Activated CD8-positive, alpha-beta memory T cell treated with anti-CD3 and anti-CD28 coated beads for 24 hours (primary cell): ENCODE results near the gene CSNK1G3.
A peak's percentile ranks its signal among the peaks of the same experiment; 100 is the strongest.
"Not testable (repeated sequence)": the region's sequence is repeated elsewhere in the genome, so short reads cannot be mapped to it uniquely, and the experiment has no call there.

ENCODE experiments used
- DNase-seq: peaks from one replicate; pipeline ENCODE4 v3.0.0-alpha.2; 2020

Gene CSNK1G3

DNA sequence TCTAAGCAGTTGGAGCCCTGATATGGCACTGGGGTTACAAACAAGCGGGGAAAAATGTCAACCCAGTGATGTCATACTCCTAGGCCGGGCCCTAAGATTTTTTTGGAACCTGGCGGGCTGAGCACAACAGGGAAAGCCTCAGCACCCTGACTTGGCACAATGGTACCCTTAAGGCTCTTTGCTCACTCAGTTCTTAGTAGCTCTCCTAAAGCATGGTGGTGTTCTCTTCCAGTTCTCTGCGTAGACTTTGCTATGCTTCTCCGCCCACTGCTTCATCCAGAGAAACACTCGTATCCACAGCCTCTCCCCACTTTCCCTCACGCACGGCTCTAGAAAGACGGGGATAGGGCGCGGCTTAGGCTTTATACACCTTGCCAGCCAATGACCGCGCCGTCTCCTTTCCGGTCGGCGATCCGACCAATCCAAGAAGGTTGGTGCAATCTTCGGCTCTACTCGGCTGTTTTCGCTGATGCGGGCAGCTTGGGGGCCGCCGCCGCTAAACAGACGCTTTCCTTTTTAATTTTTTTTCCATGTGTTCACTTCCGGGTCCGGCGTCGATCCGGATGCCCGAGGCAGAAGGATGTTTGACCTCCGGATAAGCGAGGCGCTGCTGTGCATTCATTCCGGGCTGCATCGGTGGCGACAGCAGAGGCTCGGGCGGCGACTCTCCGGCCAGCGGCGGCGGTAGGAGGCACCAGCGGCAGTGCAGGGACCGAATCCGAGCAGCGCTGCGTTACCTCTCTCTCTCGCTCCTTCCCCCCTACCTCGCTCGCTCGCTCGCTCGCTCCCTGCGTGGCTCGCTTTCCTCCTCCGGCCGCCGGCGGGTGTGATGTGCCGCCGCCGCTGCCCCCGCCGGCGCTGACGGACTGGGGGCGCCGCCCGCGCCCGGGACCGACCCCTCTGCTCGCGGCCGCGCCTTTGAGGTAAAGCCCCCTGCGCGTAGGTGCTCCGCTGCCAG lies at the start of gene CSNK1G3:
TSS of gene CSNK1G3 (plus strand) at position 530 of the 958 bp plus-strand sequence. CDS start 33,487 bp downstream, outside the sequence.
- peak; percentile 92 for DNase-seq

DNA sequence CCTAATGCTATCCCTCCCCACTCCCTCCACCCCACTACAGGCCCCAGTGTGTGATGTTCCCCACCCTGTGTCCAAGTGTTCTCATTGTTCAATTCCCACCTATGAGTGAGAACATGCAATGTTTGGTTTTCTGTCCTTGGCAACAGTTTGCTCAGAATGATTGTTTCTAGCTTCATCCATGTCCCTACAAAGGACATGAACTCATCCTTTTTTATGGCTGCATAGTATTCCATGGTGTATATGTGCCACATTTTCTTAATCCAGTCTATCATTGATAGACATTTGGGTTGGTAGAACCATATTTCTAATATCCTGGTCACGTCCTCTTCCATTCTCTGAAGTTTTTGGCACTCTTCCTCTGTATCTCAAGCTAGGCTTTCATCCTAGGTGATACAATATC lies 45.1 kb upstream of the CSNK1G3 start:
- not testable (repeated sequence) for DNase-seq

DNA sequence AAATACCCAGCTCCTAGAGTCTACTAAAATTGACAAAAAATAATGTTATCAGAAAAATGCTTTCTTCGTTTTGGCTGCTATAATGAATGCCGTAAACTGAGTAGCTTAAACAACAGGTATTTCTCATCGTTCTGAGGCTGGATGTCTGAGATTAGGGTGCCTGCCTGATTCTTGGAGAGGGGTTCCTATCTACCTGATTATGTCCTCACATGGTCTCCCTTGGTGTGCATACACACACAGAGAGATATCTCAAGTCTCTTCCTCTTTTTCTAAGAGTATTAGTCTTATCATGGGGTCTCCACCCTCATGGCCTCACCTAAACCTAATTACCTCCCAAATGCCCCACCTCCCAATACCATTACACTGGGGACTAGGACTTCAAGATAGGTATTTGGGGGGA lies 40.6 kb upstream of the CSNK1G3 start:
- no peak for DNase-seq

- no peak for DNase-seq
Measured at GRCh38 chr5:123472150-123472924, 39.6 kb upstream of the CSNK1G3 start.

DNA sequence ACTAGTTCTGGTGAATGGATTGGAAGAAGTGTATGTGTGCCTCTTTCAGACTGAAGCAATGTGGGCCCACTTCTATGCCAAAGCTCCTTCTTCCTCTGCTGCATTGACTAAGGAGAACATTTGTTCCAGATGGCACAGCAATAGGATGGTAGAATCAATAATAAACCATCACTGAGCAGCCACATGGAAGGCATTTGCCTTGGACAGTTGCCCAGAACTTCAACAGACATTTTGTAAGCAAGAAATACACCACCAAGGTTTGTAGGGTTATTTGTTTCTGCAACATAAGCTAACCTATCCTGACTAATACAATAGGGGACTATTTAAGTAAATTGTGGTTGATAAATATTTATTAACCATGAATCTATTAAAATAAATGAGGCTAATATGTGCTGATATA lies 37.7 kb upstream of the CSNK1G3 start:
- DNase-seq: no peak

DNA sequence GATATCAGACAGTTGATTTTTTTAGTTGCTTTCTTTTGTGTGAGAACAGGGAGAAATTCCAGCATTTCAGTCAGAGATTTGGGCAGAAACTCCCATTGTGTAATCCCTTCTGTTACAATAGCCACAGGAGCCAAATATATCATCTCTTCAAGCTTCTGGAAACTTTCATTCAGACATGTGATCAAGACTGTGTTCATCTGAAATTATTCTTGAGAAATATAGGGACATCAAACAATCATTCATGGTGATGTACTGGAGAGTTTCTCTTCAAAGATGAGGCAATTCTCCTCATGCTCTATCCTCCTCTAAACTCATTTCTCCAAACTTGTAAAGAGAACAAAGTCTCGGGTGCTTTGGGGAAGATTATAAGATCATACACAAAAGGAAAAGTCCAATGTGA lies 35.2 kb upstream of the CSNK1G3 start:
- no peak for DNase-seq

DNA sequence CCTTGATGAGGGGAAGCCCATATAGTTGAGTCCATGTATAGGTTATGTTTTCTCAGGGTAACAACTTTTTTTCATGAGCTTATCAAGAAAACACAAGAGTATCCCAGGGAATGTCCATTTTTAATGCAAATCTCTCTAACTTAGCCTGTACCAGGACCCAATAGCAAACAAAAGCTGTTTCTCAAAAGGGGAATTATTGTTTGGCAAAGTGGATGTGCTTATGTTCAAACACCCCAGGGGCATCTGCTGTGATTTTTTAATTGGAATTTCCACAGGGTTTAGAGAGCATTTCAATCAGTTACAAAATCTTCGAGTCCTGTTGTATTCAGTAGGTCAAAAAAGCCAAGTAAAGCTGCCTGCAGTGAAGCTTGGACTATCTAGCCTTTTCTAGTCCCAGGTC lies 33.4 kb upstream of the CSNK1G3 start:
- DNase-seq: no peak

DNA sequence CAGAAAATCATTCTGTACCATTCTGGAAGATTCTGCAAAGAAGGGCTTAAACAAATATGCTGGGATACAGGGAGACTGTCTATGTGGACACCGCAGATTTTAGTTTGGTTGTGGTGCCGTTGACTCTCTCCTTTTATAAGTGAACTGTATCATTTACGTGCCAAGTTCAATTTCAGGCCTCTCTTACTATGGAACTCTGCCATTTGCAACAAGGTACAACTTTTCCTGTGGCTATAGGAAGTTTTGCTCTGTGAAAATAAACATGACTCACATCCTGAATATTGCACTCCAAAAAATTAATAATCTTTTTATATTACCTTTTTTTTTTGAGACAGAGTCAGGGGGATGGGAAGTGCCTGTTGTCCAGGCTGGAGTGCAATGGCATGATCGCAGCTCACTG lies 29.7 kb upstream of the CSNK1G3 start:
- no peak for DNase-seq

DNA sequence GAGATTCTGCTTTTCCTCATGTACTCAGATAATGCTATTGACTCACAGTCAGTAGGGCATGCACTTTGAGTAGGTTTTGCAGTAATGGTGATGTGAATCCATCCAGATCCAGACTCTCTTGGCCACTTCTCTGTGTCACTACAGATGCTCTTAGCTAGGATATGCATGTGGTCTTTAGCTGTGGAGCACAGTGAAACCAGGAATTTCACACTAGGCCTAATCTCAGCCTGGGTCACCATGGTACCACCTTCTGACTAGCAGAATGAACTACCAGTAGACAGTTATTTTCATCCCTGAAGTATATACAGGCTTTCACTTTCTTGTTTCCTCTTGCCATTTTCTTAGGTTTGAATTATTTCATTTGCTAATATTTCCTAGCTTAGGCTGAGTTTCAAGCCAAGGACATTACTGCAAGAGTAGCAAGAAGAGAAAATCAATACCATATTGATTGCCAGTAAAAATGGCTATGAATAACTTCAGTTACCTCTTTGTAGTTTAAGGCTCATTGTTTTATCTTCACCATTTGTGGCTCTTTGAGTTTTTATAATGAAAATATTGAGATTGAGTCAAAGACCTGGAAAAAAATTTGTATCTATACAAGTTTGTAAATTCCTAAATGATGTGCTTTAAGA lies 28.4 kb upstream of the CSNK1G3 start:
- DNase-seq: no peak

DNA sequence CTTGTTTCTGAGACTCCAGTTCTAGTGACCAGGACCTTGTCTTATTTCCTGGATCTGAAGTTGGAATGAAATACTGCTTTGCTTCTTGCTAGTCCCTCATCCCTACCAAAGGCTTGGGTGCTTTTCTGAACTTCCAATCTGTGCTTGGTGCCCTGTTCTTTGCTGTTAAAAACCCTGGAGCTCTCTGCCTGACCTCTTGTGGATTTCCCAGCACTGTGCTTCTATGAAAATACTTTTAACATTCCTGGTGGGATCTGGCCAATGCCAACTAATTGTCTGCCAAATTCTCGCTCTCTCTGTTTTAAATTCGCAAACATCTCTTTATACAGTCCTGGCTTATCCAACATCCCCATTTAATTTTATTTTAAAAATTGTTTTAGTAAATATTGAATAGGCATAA lies 26.7 kb upstream of the CSNK1G3 start:
- no peak for DNase-seq

DNA sequence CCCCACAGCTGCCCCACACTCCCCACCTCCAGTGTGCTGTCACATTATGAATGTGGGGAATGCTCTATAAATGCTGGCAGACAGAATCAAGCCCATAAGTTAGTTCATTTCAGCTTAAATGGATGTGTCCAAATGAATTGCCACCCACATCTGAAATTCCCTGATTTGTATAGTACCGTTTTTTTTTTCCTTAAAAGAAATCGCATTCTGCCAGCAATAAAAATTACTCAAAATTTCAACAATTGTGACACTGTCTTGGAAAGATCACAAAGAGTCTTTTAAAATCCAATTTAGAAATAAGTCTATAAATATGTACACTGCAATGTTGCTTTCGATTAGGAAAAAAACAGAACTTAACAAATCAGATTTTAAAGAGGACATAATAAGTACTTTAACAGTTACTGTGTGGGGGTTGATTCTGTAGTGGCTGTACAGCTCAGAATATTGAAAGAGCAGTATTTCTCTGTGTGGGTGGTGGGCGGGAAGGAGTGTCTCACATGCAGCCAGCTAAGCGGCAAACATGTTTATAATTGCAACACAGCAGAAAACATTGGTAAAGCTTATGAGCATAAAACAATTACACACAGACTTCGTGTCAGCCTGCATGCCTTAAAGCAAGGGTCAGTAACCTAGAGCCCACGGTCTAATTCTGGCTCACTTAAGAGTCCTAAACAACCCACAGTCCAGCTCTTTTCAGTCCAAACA lies 24.9 kb upstream of the CSNK1G3 start:
- DNase-seq: no peak

DNA sequence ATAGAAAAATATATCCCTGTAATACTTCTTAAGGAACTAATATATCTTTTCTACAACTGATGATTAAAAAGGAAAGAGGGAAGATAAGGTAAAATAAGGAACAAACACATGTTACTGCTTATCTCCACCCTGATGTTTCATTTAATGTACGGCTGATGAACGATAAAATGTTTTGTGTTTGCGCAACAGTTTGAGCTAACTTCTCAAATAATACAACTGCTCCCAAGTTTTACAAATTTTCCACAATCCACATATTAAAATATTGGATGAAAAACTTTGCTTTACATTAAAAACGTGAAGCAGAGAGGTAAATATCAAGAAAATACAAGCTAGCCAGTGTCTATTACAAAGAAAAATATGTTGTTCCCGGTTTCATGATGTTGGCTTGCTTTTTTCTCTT lies 21.0 kb upstream of the CSNK1G3 start:
- DNase-seq: no peak

- not testable (repeated sequence) for DNase-seq
Measured at GRCh38 chr5:123495211-123495610, 16.8 kb upstream of the CSNK1G3 start.

GRCh38 chr5:123496892-123497291 lies 15.1 kb upstream of the CSNK1G3 start:
- DNase-seq: no peak

DNA sequence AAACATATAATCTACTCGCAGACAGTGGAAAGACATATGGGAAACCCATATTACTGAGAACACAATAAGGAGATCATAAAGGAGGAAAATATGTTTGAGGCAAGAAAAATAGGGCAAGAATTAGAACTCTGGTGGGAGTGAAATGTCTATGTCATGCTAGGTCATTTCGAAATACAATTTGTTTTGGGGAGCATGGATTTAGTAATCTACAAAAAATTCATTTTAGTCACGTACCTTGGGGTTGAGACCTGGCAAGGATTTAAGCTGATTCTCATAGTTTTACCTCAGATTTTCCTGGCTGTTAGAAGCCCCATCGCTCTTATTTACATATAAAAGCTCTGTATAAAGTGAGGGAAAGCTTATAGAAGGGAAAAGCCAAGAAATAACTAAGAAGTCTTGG lies 11.5 kb upstream of the CSNK1G3 start:
- DNase-seq: no peak

GRCh38 chr5:123502120-123502519 lies 9.9 kb upstream of the CSNK1G3 start:
- no peak for DNase-seq

- DNase-seq: no peak
Measured at GRCh38 chr5:123503299-123503698, 8.7 kb upstream of the CSNK1G3 start.

DNA sequence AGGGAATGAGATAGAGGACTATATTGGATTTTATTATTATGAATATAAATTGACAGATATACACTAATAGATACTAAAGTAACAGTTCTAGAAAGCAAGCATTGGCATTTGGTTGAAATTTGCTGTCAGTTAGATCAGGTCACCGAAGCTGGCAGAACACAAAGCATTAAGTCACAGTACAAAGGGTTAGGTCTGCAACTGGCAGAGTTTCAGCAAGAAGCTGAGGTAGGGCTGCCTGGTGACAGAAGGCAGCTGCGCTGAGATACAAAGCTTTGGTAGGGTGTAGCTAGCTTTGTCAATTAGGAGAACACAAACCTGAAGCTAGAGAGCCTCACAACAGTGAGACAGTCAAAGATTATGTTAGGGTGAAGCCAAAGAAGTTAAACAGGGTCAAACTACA lies 6.3 kb upstream of the CSNK1G3 start:
- no peak for DNase-seq

GRCh38 chr5:123508441-123508840 lies 3.5 kb upstream of the CSNK1G3 start:
- no peak for DNase-seq

- DNase-seq: no peak
Measured at GRCh38 chr5:123511290-123511647, 708 bp upstream of the CSNK1G3 start.

DNA sequence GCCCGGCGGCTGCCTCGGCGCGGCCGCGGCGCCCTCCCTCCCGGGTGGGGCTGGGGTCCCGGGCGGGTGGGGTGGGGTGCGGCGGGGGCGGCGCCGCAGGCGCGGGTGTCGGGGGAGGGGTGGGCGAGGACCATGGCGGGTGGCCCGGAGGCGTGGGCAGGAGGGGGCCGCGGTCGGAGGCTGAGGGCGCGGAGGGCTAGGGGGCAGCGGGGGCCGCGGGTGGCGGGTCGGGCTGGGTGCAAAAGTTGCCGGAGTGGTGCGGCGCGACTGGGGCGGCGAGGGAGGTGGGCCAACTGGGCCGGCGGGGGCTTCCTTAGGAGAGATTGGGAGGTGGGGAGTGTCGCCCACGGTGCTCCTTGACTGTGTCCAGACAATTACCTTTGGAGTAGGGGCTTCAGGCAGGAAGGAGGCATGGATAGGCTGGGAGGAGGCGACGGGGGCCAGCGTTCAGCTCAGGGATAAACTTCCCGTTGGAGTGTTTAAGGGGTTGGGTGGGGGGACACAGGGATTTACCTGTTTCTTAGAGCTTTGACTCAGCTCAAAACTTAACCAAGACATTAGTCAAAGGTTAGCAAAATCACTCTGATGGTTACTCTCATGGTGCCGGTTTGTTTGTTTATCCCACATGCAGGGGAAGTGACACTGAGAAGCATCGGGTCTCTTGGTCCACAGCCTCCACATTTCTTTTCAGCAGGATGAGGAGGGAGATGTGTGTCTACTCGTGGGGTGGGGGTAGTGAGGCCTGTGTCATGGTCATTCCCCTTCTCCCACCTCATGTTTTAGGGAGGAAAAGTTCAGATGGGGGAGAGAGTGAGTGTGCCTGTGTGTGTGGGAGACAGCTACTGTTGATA lies 859 bp downstream of the CSNK1G3 start:
- DNase-seq: peak; percentile 76
